SK-N-SH treated with all-trans-retinoic acid at 6 μM for 48 hours (cell line): ENCODE results near the gene FAM181A.

Experiments
- ATAC-seq: fragments of 200-7000 bp; cut with Tn5 transposase; 3 replicates; pipeline ENCODE4 v1.9.1; 2020; ENCODE audit warnings: mild to moderate bottlenecking, moderate library complexity
- ARNTL ChIP-seq: fragments of 450-650 bp; formaldehyde crosslinking; IDR thresholded peaks from 2 replicates; pipeline ENCODE4 v1.5.0; 2020; ENCODE audit warnings: low read depth, mild to moderate bottlenecking, moderate library complexity, borderline replicate concordance
- BACH2 ChIP-seq: fragments of 250-450 bp; sonication (Bioruptor Pico); IDR thresholded peaks from 2 replicates; pipeline ENCODE4 v1.9.0; 2021; ENCODE audit warnings: mild to moderate bottlenecking, borderline replicate concordance
- CSDC2 ChIP-seq: fragments of 250-450 bp; sonication (Bioruptor Pico); IDR thresholded peaks from 2 replicates; pipeline ENCODE4 v1.5.0; 2020; ENCODE audit warnings: mild to moderate bottlenecking, moderate library complexity
- ESRRG ChIP-seq: fragments of 250-450 bp; sonication (Bioruptor Pico); IDR thresholded peaks from 2 replicates; pipeline ENCODE4 v1.6.1; 2021; ENCODE audit warnings: mild to moderate bottlenecking
- GLIS3 ChIP-seq: fragments of 250-450 bp; sonication (Bioruptor Pico); IDR thresholded peaks from 2 replicates; pipeline ENCODE4 v1.5.0; 2020; ENCODE audit warnings: mild to moderate bottlenecking, moderate library complexity
- ISL1 ChIP-seq: fragments of 250-450 bp; sonication (Bioruptor Pico); IDR thresholded peaks from 2 replicates; pipeline ENCODE4 v2.1.2; 2022; ENCODE audit warnings: mild to moderate bottlenecking, moderate library complexity
- OSR1 ChIP-seq: fragments of 250-450 bp; sonication (Bioruptor Pico); IDR thresholded peaks from 2 replicates; pipeline ENCODE4 v1.8.0; 2022; ENCODE audit warnings: moderate library complexity, mild to moderate bottlenecking, inconsistent platforms
- PATZ1 ChIP-seq: fragments of 250-450 bp; sonication (Bioruptor Pico); IDR thresholded peaks from 2 replicates; pipeline ENCODE4 v1.8.0; 2020; ENCODE audit warnings: mild to moderate bottlenecking, moderate library complexity, borderline replicate concordance
- PPARA ChIP-seq: fragments of 250-450 bp; sonication (Bioruptor Pico); IDR thresholded peaks from 2 replicates; pipeline ENCODE4 v1.5.0; 2020; ENCODE audit warnings: mild to moderate bottlenecking, borderline replicate concordance
- RARB ChIP-seq: fragments of 250-450 bp; sonication (Bioruptor Pico); IDR thresholded peaks from 2 replicates; pipeline ENCODE4 v1.8.0; 2021; ENCODE audit warnings: mild to moderate bottlenecking, moderate library complexity
- SNAI2 ChIP-seq: fragments of 250-450 bp; sonication (Bioruptor Pico); IDR thresholded peaks from 2 replicates; pipeline ENCODE4 v1.5.0; 2020; ENCODE audit warnings: mild to moderate bottlenecking, moderate library complexity
- TCF4 ChIP-seq: fragments of 250-450 bp; sonication (Bioruptor Pico); IDR thresholded peaks from 2 replicates; pipeline ENCODE4 v1.8.0; 2021; ENCODE audit warnings: mild to moderate bottlenecking, moderate library complexity, borderline replicate concordance
- TOX ChIP-seq: fragments of 250-450 bp; sonication (Bioruptor Pico); IDR thresholded peaks from 2 replicates; pipeline ENCODE4 v1.8.0; 2021; ENCODE audit warnings: mild to moderate bottlenecking, moderate library complexity, borderline replicate concordance
- TSHZ2 ChIP-seq: fragments of 250-450 bp; sonication (Bioruptor Pico); IDR thresholded peaks from 2 replicates; pipeline ENCODE4 v1.5.0; 2020; ENCODE audit warnings: mild to moderate bottlenecking, moderate library complexity
- ZC3H10 ChIP-seq: fragments of 250-450 bp; sonication (Bioruptor Pico); IDR thresholded peaks from 2 replicates; pipeline ENCODE4 v1.5.1; 2021; ENCODE audit warnings: mild to moderate bottlenecking, moderate library complexity
- ZFP3 ChIP-seq: fragments of 250-450 bp; sonication (Bioruptor Pico); IDR thresholded peaks from 2 replicates; pipeline ENCODE4 v1.5.0; 2020; ENCODE audit warnings: mild to moderate bottlenecking, moderate library complexity
- ZNF70 ChIP-seq: fragments of 450-650 bp; formaldehyde crosslinking; IDR thresholded peaks from 2 replicates; pipeline ENCODE4 v1.5.0; 2020; ENCODE audit warnings: mild to moderate bottlenecking, moderate library complexity
- ZNF8 ChIP-seq: fragments of 450-650 bp; formaldehyde crosslinking; IDR thresholded peaks from 2 replicates; pipeline ENCODE4 v1.5.0; 2020; ENCODE audit warnings: mild to moderate bottlenecking, moderate library complexity
- TF ChIP-seq, protein P1 (sequence below): fragments of 250-450 bp; sonication (Bioruptor Pico); IDR thresholded peaks from 2 replicates; pipeline ENCODE4 v1.5.1; 2021; ENCODE audit warnings: mild to moderate bottlenecking, moderate library complexity
- TF ChIP-seq, protein P2 (sequence below): fragments of 250-450 bp; sonication (Bioruptor Pico); IDR thresholded peaks from 2 replicates; pipeline ENCODE4 v1.8.0; 2021; ENCODE audit warnings: low read depth, mild to moderate bottlenecking, moderate library complexity, borderline replicate concordance
- TF ChIP-seq, protein P3 (sequence below): fragments of 250-450 bp; sonication (Bioruptor Pico); IDR thresholded peaks from 2 replicates; pipeline ENCODE4 v1.5.1; 2020; ENCODE audit warnings: low read depth, mild to moderate bottlenecking, moderate library complexity

FAM181A gene

GRCh38 chr14:93953739-93954515, 26.8 kb downstream of the FAM181A start:
- no peak for ATAC-seq
- TF ChIP-seq, protein P1, sequence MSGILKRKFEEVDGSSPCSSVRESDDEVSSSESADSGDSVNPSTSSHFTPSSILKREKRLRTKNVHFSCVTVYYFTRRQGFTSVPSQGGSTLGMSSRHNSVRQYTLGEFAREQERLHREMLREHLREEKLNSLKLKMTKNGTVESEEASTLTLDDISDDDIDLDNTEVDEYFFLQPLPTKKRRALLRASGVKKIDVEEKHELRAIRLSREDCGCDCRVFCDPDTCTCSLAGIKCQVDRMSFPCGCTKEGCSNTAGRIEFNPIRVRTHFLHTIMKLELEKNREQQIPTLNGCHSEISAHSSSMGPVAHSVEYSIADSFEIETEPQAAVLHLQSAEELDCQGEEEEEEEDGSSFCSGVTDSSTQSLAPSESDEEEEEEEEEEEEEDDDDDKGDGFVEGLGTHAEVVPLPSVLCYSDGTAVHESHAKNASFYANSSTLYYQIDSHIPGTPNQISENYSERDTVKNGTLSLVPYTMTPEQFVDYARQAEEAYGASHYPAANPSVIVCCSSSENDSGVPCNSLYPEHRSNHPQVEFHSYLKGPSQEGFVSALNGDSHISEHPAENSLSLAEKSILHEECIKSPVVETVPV (CRISPR knock-in tag), result no peak
- TF ChIP-seq ARNTL (CRISPR knock-in tag) (no peak), TSHZ2 (no peak), OSR1 (no peak), ISL1 (CRISPR knock-in tag) (no peak), SNAI2 (CRISPR knock-in tag) (no peak), GLIS3 (no peak), ZFP3 (CRISPR knock-in tag) (no peak), ZNF70 (CRISPR knock-in tag) (no peak), TCF4 (CRISPR knock-in tag) (no peak), ESRRG (CRISPR knock-in tag) (no peak), BACH2 (CRISPR knock-in tag) (no peak), ZNF8 (CRISPR knock-in tag) (no peak), CSDC2 (CRISPR knock-in tag) (no peak), RARB (CRISPR knock-in tag) (no peak), ZC3H10 (no peak), PATZ1 (CRISPR knock-in tag) (no peak), TOX (CRISPR knock-in tag) (no peak)
- TF ChIP-seq, protein P2, sequence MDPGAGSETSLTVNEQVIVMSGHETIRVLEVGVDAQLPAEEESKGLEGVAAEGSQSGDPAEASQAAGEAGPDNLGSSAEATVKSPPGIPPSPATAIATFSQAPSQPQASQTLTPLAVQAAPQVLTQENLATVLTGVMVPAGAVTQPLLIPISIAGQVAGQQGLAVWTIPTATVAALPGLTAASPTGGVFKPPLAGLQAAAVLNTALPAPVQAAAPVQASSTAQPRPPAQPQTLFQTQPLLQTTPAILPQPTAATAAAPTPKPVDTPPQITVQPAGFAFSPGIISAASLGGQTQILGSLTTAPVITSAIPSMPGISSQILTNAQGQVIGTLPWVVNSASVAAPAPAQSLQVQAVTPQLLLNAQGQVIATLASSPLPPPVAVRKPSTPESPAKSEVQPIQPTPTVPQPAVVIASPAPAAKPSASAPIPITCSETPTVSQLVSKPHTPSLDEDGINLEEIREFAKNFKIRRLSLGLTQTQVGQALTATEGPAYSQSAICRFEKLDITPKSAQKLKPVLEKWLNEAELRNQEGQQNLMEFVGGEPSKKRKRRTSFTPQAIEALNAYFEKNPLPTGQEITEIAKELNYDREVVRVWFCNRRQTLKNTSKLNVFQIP (CRISPR knock-in tag), result no peak
- TF ChIP-seq, protein P3, sequence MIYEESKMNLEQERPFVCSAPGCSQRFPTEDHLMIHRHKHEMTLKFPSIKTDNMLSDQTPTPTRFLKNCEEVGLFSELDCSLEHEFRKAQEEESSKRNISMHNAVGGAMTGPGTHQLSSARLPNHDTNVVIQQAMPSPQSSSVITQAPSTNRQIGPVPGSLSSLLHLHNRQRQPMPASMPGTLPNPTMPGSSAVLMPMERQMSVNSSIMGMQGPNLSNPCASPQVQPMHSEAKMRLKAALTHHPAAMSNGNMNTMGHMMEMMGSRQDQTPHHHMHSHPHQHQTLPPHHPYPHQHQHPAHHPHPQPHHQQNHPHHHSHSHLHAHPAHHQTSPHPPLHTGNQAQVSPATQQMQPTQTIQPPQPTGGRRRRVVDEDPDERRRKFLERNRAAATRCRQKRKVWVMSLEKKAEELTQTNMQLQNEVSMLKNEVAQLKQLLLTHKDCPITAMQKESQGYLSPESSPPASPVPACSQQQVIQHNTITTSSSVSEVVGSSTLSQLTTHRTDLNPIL (CRISPR knock-in tag), result no peak

- TF ChIP-seq ZC3H10 (no peak), OSR1 (no peak), BACH2 (CRISPR knock-in tag) (no peak), ZNF70 (CRISPR knock-in tag) (no peak), ZFP3 (CRISPR knock-in tag) (no peak), PPARA (no peak), ARNTL (CRISPR knock-in tag) (no peak)
- TF ChIP-seq, all 23 proteins: peak for 0
- no peak for ATAC-seq
These were observed 27.3 kb downstream of the FAM181A start for GRCh38 chr14:93954516-93954830.
